ENCODE data around the gene BMS1.

The BMS1 gene

DNA sequence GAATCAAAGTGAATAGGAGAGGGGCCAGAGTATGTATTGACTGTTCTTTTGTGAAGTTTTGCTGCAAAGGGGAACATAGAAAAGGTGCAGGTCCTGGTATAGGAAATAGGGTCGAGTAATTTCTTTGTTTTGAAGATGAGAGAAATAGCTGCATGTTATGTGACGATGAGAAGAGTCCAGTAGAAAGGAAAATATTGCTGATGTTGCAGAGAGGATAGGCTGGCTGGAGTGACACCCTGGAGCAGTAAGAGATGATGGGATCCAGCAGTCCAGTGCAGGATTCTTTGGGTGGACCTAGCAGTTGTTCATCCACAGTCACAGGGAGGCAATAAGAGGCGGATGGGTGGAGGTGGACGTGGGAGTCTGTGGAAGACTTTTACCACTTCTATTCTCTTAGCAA, 2.1 kb upstream of the BMS1 start:
- no peak for TF ChIP-seq GABPA (IDR thresholded peaks at IDR 0.05; ENCODE audit: low read depth)
- TF ChIP-seq, protein P1, sequence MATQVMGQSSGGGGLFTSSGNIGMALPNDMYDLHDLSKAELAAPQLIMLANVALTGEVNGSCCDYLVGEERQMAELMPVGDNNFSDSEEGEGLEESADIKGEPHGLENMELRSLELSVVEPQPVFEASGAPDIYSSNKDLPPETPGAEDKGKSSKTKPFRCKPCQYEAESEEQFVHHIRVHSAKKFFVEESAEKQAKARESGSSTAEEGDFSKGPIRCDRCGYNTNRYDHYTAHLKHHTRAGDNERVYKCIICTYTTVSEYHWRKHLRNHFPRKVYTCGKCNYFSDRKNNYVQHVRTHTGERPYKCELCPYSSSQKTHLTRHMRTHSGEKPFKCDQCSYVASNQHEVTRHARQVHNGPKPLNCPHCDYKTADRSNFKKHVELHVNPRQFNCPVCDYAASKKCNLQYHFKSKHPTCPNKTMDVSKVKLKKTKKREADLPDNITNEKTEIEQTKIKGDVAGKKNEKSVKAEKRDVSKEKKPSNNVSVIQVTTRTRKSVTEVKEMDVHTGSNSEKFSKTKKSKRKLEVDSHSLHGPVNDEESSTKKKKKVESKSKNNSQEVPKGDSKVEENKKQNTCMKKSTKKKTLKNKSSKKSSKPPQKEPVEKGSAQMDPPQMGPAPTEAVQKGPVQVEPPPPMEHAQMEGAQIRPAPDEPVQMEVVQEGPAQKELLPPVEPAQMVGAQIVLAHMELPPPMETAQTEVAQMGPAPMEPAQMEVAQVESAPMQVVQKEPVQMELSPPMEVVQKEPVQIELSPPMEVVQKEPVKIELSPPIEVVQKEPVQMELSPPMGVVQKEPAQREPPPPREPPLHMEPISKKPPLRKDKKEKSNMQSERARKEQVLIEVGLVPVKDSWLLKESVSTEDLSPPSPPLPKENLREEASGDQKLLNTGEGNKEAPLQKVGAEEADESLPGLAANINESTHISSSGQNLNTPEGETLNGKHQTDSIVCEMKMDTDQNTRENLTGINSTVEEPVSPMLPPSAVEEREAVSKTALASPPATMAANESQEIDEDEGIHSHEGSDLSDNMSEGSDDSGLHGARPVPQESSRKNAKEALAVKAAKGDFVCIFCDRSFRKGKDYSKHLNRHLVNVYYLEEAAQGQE (IDR thresholded peaks at IDR 0.05; ENCODE audit: insufficient replicate concordance, low read depth): no peak
- TF ChIP-seq SPI1 (IDR thresholded peaks at IDR 0.05; ENCODE audit: borderline replicate concordance, low read depth): no peak
- TF ChIP-seq, protein P2, sequence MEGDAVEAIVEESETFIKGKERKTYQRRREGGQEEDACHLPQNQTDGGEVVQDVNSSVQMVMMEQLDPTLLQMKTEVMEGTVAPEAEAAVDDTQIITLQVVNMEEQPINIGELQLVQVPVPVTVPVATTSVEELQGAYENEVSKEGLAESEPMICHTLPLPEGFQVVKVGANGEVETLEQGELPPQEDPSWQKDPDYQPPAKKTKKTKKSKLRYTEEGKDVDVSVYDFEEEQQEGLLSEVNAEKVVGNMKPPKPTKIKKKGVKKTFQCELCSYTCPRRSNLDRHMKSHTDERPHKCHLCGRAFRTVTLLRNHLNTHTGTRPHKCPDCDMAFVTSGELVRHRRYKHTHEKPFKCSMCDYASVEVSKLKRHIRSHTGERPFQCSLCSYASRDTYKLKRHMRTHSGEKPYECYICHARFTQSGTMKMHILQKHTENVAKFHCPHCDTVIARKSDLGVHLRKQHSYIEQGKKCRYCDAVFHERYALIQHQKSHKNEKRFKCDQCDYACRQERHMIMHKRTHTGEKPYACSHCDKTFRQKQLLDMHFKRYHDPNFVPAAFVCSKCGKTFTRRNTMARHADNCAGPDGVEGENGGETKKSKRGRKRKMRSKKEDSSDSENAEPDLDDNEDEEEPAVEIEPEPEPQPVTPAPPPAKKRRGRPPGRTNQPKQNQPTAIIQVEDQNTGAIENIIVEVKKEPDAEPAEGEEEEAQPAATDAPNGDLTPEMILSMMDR (IDR thresholded peaks at IDR 0.05; ENCODE audit: insufficient read depth, low read length): no peak
- no peak for TF ChIP-seq POLR2AphosphoS5 (IDR thresholded peaks at IDR 0.05; ENCODE audit: low read depth)
- no peak for DNase-seq (ENCODE audit: low read depth in 1 of 2, low spot score in 1 of 2)
- H3K27me3 ChIP-seq (ENCODE audit: insufficient read depth, poor library complexity, severe bottlenecking): no peaks in the 10 kb centered on the region
- no peak overlapping the region for H3K27ac ChIP-seq (replicated peaks)
- no peak overlapping the region for H3K4me3 ChIP-seq (replicated peaks; ENCODE audit: insufficient read depth, low read length)

DNA sequence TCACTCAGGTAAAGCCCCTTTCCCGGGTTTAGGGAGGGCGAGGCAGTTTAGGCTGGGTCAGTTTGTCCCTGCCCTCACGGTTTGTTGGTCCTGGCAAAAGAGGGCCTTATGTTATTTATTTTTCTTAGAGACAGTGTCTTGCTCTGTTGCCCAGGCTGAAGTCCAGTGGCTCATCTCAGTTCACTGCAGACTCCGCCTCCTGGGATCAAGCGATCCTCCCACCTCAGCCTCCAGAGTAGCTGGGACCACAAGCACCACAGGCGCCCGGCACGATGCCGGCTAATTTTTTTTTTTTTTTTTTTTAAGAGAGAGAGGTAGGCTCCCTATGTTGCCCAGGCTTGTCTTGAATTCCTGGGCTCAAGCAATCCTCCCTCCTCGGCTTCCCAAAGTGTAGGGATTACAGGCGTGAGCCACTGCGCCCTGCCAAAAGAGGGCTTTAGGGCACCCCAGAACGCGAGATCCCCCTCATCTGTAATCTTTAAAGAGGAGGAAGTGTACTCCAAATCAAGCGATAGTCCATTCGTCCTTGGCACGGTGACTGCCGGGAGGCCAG, 626 bp upstream of the BMS1 start:
- TF ChIP-seq GABPA (IDR thresholded peaks at IDR 0.05; ENCODE audit: low read depth): no peak
- no peak for TF ChIP-seq POLR2AphosphoS5 (IDR thresholded peaks at IDR 0.05; ENCODE audit: low read depth)
- TF ChIP-seq, protein P2 (IDR thresholded peaks at IDR 0.05; ENCODE audit: insufficient read depth, low read length): no peak
- peak; percentile 10; the same call in 1 of the 2 replicates for TF ChIP-seq SPI1 (IDR thresholded peaks at IDR 0.05; ENCODE audit: borderline replicate concordance, low read depth)
- TF ChIP-seq, protein P1 (IDR thresholded peaks at IDR 0.05; ENCODE audit: insufficient replicate concordance, low read depth): no peak
- Histone ChIP-seq H3K4me3 (replicated peaks; ENCODE audit: insufficient read depth, low read length) (peak overlapping the region; percentile 70), H3K27me3 (ENCODE audit: insufficient read depth, poor library complexity, severe bottlenecking) (no peaks in the 10 kb centered on the region), H3K27ac (replicated peaks) (peak overlapping the region; percentile 97)
- DNase-seq (ENCODE audit: low read depth in 1 of 2, low spot score in 1 of 2): no peak

DNA sequence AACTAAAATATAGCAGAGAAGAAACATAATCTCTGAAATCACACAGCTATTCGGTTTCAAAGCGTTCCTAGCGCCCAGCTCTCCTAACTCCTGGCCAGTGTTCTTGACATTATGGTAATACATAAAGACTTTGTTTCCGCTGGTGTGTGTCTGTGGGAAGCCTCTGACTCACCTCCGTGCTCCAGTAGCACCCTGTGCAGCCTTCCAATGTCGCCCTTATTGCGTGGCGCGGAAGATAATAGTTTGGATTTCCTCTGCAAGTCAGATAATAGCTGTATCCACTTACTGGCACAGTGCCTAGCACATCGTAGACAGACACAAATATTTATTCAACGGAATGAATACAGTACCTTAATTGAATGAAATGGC, 570 bp downstream of the BMS1 start:
- Histone ChIP-seq H3K27ac (replicated peaks) (peak overlapping the region; percentile 97), H3K27me3 (ENCODE audit: insufficient read depth, poor library complexity, severe bottlenecking) (no peaks in the 10 kb centered on the region), H3K4me3 (replicated peaks; ENCODE audit: insufficient read depth, low read length) (peak overlapping the region; percentile 70)
- peak in 1 of 2 experiments; percentile 18 for DNase-seq (ENCODE audit: low read depth in 1 of 2, low spot score in 1 of 2)
- TF ChIP-seq, protein P2 (IDR thresholded peaks at IDR 0.05; ENCODE audit: insufficient read depth, low read length): no peak
- TF ChIP-seq POLR2AphosphoS5 (IDR thresholded peaks at IDR 0.05; ENCODE audit: low read depth) (no peak), GABPA (IDR thresholded peaks at IDR 0.05; ENCODE audit: low read depth) (no peak), SPI1 (IDR thresholded peaks at IDR 0.05; ENCODE audit: borderline replicate concordance, low read depth) (no peak)
- TF ChIP-seq, protein P1 (IDR thresholded peaks at IDR 0.05; ENCODE audit: insufficient replicate concordance, low read depth): no peak
